ENCODE measurements around the gene TMPRSS9. TPM values are rescaled to one million over a fixed set of nuclear protein-coding genes. Genes with fewer than 3 reads are reported as not detected.

TMPRSS9 gene
- total and polyA plus RNA-seq, 2 donors from 2014 or later = not detected

DNA sequence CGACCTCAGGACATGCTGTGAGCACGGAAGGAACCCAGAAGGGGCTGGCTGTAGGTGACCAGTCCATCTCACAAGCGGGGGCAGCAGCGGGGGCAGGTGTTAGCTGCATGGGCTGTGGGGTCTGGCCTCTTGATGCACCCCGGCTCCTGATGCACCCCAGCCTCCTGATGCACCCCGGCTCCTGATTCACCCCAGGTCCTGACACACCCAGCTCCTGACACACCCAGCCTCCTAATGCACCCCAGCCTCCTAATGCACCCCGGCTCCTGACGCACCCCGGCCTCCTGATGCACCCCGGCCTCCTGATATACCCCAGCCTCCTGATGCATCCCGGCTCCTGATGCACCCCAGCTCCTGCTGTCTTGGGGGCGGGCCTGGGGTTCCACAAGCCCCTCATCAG, 39.1 kb upstream of the TMPRSS9 start:
- no peak overlapping the region for H3K9ac ChIP-seq (ENCODE audit: low read length in 3 of 3)
- H3K36me3 ChIP-seq (ENCODE audit: control insufficient read depth in 2 of 3, insufficient read depth in 3 of 3, low read length in 3 of 3) = no peaks in the 10 kb centered on the region
- H3K4me3 ChIP-seq (ENCODE audit: low read length in 3 of 3) = no peak overlapping the region
- H3K9me3 ChIP-seq (ENCODE audit: control insufficient read depth in 2 of 3, insufficient read depth in 1 of 3, low read length in 3 of 3) = no peaks in the 10 kb centered on the region
- no peaks in the 10 kb centered on the region for H3K27me3 ChIP-seq (ENCODE audit: control insufficient read depth, insufficient read depth, low read length)
- peaks cover 0 to 3% (median 0%) of the 10 kb centered on the region in 3 donors for H3K4me1 ChIP-seq (ENCODE audit: control insufficient read depth in 2 of 3, insufficient read depth in 2 of 3, low read depth in 1 of 3, low read length in 3 of 3)
- DNase-seq = peak in 1 of 5 donors; percentile 57
- H3K27ac ChIP-seq (ENCODE audit: low read depth in 2 of 2, low read length in 2 of 2) = no peak overlapping the region
- intact Hi-C loops (cut with DNase I) = no loop called here
- no peak for FAIRE-seq
- TF ChIP-seq, protein P1, sequence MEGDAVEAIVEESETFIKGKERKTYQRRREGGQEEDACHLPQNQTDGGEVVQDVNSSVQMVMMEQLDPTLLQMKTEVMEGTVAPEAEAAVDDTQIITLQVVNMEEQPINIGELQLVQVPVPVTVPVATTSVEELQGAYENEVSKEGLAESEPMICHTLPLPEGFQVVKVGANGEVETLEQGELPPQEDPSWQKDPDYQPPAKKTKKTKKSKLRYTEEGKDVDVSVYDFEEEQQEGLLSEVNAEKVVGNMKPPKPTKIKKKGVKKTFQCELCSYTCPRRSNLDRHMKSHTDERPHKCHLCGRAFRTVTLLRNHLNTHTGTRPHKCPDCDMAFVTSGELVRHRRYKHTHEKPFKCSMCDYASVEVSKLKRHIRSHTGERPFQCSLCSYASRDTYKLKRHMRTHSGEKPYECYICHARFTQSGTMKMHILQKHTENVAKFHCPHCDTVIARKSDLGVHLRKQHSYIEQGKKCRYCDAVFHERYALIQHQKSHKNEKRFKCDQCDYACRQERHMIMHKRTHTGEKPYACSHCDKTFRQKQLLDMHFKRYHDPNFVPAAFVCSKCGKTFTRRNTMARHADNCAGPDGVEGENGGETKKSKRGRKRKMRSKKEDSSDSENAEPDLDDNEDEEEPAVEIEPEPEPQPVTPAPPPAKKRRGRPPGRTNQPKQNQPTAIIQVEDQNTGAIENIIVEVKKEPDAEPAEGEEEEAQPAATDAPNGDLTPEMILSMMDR (IDR thresholded peaks at IDR 0.05; ENCODE audit: borderline replicate concordance, extremely low read depth, insufficient read depth) = no peak

GRCh38 chr19:2321565-2322283, 38.3 kb upstream of the TMPRSS9 start:
- H3K9ac ChIP-seq (ENCODE audit: low read length in 3 of 3) = no peak overlapping the region
- H3K9me3 ChIP-seq (ENCODE audit: control insufficient read depth in 2 of 3, insufficient read depth in 1 of 3, low read length in 3 of 3) = no peaks in the 10 kb centered on the region
- no peaks in the 10 kb centered on the region for H3K27me3 ChIP-seq (ENCODE audit: control insufficient read depth, insufficient read depth, low read length)
- TF ChIP-seq, protein P1 (IDR thresholded peaks at IDR 0.05; ENCODE audit: borderline replicate concordance, extremely low read depth, insufficient read depth) = no peak
- no peak overlapping the region for H3K4me3 ChIP-seq (ENCODE audit: low read length in 3 of 3)
- peaks cover 0 to 3% (median 0%) of the 10 kb centered on the region in 3 donors for H3K4me1 ChIP-seq (ENCODE audit: control insufficient read depth in 2 of 3, insufficient read depth in 2 of 3, low read depth in 1 of 3, low read length in 3 of 3)
- no peak overlapping the region for H3K27ac ChIP-seq (ENCODE audit: low read depth in 2 of 2, low read length in 2 of 2)
- FAIRE-seq (no peak), DNase-seq (peak in 1 of 5 donors; percentile 73)
- no peaks in the 10 kb centered on the region for H3K36me3 ChIP-seq (ENCODE audit: control insufficient read depth in 2 of 3, insufficient read depth in 3 of 3, low read length in 3 of 3)
- intact Hi-C loops (cut with DNase I) = no loop called here

DNA sequence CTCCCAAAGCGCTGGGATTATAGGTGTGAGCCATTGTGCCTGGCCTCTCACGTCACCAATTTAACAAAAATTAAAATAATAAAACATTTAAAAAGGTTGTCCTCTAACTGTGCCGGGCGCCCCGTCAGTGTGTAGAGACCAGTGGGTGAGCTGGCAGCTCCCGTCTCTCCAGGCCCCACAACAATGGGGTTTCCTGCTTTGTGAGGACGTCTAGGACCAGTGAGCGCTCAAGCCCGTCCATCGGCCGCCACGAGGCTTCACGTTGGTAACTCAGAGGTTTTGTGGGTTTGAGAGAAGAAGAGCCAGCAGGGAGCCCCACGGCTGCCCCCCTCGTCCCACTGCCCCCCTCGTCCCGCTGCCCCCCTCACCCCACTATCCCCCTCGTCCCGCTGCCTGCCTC, 36.4 kb upstream of the TMPRSS9 start:
- no peak overlapping the region for H3K27ac ChIP-seq (ENCODE audit: low read depth in 2 of 2, low read length in 2 of 2)
- FAIRE-seq (no peak), DNase-seq (no peak)
- no peak overlapping the region for H3K9ac ChIP-seq (ENCODE audit: low read length in 3 of 3)
- H3K4me1 ChIP-seq (ENCODE audit: control insufficient read depth in 2 of 3, insufficient read depth in 2 of 3, low read depth in 1 of 3, low read length in 3 of 3) = peaks cover 0 to 8% (median 0%) of the 10 kb centered on the region in 3 donors
- no peak overlapping the region for H3K4me3 ChIP-seq (ENCODE audit: low read length in 3 of 3)
- H3K27me3 ChIP-seq (ENCODE audit: control insufficient read depth, insufficient read depth, low read length) = no peaks in the 10 kb centered on the region
- TF ChIP-seq, protein P1 (IDR thresholded peaks at IDR 0.05; ENCODE audit: borderline replicate concordance, extremely low read depth, insufficient read depth) = no peak
- intact Hi-C loops (cut with DNase I) = no loop called here
- H3K36me3 ChIP-seq (ENCODE audit: control insufficient read depth in 2 of 3, insufficient read depth in 3 of 3, low read length in 3 of 3) = no peaks in the 10 kb centered on the region
- no peaks in the 10 kb centered on the region for H3K9me3 ChIP-seq (ENCODE audit: control insufficient read depth in 2 of 3, insufficient read depth in 1 of 3, low read length in 3 of 3)
